Measurements from ENCODE around the gene P2RY6.
A peak's percentile ranks its signal among the peaks of the same experiment; 100 is the strongest.

Gene P2RY6

DNA sequence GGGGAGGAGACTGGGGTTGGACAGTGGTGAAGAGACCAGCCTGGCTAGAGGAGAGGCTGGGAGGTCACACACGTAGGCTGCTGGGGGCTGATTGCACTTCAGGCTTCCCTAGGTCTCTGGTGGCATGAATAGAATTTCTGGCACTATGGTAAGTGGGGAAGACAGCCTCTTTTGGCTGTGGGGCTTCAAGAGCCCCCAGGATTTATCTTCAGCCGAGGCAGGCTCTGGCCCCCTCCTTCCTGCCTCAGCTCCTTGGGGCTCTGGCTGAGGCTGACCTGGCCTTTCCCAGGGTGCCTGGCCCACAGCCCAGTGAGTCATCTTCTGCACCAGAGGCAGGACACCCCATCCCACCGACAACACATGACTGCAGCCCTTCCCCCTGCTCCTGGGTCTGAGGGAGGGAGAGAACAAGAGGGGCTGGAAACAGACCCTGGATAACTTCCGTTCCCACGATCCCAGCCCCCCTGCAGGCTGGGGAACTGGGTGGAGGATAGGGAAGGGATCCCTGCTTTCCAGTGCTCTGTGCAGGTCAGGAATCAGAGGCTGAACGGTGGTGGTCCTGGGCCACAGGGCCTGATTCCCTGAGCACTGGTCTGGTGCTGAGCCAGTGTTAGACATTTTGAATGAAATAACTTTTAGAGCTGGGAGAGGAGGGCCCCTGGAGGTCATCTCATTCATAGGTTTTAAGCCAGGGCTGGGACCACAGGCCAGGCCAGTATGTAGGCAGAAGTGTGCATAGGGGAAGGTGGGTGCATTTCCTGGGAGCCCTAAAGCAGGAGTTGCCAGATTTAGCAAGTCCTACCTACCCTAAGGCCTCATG lies 62.5 kb downstream of the P2RY6 start:
- peak; percentile 61 for DNase-seq (ENCODE audit: low spot score)

DNA sequence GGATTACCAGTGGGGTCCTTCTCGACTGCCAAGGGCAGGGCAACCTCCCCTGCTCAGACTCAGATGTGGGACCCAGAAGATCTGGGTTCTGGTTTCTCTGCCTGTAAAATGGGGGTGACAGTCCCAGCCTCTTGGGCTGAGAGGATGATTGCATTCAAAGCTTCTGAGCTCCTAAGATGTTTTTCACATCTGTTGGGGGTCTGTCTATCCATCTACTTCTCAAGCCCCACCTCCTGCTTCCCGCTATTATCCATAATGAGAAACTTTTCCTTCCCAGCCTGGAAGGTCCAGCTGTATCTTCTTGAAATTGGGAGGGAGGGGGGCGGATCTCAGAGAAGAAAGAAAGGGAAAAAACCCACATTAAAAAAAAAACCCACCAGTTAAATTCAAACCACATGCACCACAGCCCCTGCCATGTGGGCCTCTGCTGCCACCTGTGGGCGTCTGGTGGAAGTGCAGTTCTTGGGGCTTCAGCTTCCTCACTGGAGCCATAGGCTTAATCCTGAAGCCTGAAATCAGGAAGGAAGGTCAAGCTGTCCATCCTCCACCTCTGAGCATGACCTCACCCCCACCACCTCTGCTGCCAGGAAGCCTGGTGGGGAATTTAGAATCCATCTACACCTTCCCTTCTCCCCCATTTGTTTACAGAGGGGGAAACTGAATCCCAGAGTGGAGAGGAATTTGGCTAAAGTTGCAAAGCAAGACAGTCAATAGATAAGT lies 63.2 kb downstream of the P2RY6 start:
- peak; percentile 72 for DNase-seq (ENCODE audit: low spot score)

DNA sequence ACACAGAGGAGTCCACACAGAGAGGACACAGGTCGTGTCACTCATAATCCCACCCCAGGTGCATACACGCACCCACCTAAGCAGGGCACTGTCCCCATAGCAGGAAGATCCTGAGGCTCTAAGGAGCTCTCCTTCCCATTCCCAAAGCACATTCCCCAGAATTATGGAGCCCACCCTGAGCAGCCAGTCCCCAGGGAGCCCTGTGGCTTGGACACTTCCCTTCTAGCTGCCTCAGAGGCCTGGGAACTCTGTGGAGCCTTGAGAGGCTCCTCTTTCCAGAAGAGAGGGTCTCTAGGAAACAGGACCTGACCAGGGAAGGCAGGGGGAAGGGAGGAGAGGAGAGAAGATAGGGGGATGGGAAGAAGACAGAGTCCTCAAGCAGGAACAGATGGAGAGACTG lies 65.7 kb downstream of the P2RY6 start:
- no peak for DNase-seq (ENCODE audit: low spot score)

DNA sequence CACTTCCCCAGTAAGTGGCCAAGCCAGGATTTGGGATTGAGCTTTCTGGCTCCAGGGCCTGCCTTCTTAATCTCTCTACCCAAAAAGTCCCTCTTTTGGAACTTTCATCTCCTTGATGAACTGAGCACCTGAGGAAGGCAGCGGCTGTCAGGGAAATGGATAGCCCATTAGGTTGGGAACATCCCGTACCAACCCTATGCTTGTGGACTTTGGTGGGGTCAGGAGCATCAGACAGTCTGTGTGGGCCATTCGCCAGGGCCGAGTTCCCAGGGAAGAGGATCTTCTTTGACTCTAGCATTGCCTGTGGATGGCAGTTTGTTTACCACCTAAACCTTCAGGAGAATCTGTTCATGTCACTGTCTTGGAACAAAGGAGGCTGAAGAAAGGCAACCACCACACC lies 66.1 kb downstream of the P2RY6 start:
- DNase-seq (ENCODE audit: low spot score), result no peak

DNA sequence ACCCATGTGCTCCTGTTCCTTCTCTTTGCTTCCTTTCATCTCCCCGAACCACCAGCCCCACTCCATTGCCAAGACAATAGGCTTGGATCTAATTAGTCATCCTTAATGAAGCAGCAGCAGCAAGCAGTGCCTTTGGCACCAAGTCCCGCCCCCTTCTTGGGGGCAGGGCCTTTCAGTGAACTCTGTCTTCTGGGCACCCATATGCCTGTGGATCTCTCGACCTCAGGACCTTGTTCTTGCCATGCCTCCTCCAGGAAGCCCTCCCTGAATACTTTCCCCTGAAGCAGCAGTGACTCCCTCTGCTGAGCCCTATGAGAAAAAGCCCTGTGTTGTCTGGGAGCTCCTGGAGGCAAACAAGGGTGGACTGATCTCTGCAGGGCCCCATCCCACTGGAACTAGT lies 68.0 kb downstream of the P2RY6 start:
- peak; percentile 19 for DNase-seq (ENCODE audit: low spot score)

DNA sequence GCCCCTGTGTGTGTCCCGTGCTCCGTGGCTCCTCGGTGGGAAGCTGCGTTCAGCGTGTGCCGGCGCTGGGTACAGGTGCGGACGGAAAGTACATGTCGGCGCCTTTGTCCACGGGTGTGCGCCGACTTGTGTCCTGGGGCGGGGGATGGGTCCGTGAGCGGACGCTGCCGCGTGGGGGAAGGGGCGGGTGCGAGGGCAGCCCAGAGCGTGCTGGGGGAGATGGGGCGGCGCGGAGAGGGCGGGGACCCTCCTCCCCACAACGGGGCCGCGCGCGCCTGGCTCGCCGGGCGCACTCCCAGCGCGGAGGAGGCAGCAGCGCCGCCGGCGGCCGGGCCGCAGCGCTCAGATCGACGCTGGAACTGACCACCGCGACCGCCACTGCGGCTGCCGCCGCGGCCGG lies 70.5 kb downstream of the P2RY6 start:
- no peak for DNase-seq (ENCODE audit: low spot score)

DNA sequence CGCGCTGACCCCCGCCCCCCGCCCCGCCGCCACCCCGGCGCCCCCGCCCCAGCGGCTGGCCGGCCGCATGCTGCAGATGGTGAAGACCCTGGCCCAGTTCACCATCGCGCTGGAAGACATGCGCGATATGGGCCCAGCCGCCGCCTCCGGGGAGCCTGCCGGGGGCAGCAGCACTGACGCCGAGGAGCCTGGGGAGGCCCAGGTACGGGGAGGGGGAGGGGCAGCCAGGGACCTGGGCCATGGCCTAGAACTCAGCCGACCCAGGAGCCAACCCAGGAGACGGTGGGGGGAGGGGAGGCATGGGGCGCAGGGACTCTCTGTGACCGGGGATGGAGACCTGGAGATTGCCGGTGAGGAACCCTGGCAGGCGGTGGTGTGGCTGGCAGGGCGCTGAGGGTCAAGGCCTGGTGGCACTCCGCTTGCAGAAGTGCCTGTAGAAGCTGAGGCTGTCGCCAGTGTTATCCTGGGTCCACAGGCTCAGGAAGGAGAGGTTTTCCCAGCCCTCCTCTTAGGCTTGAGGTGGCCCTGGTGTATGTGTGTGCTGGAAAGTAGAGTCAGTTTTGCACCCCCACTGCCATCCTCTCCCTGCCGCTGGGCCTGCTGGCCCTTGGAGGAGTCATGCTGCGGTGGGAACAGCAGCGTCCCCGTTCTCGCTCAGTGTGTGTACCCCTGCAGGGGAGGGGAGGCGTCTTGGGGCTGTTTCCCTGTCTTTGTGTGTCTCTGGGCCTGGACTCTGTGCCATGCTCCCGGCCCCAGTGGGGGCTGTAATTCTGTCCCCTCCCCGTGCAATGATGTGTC lies 71.1 kb downstream of the P2RY6 start:
- DNase-seq (ENCODE audit: low spot score), result no peak

DNA sequence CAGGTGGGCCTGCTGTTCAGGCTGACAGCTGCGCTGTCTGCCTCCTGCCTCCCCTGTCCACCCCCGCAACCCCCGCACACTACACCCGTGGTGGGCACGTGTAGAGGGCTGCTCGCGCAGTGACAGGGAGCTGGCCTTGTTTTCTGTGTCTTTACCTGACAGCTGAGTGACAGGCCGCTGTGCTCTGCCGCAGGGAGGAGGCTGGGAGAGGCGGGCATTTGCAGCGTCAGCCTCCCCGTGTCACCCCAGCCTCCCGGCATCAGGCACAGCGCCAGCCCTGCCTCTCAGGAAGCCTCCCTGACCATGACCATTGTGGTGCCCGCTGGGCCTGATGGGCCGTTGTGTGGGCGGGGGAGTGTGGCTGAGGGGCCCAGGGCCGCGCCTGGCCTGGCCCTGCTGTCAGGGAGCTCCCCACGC lies 72.1 kb downstream of the P2RY6 start:
- no peak for DNase-seq (ENCODE audit: low spot score)

DNA sequence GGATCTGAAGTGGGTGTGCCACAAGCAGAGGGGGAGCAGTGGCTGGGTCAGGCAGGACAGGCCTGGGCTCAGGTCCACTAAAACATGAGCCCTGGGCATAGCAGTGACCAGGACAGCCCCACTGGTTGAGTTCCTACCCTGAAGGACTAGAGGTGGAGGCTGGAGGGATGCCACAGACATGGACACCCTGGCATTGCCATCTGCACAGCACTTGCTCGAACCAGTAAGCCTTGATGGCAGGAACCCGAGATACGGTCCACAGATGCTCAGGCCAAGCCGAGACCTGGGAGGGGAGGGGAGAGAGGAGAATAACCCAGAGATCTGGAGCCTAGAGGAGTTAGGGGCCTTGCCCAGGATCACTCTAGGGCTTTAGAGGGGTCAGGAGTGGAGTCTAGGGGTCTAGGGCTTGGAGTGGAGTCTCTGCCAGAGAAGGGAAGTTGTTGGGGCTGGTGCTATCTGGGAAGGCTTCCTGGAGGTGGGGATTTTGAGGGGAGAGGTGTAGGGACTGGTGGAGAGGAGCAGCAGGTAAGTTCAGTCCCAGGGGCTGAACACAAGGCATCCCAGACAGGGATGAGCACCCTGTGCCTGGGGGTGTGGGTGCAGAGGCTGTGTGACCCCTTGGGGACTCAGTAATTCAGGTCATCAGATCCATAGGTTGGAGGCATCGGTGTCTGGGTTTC lies 73.5 kb downstream of the P2RY6 start:
- no peak for DNase-seq (ENCODE audit: low spot score)

DNA sequence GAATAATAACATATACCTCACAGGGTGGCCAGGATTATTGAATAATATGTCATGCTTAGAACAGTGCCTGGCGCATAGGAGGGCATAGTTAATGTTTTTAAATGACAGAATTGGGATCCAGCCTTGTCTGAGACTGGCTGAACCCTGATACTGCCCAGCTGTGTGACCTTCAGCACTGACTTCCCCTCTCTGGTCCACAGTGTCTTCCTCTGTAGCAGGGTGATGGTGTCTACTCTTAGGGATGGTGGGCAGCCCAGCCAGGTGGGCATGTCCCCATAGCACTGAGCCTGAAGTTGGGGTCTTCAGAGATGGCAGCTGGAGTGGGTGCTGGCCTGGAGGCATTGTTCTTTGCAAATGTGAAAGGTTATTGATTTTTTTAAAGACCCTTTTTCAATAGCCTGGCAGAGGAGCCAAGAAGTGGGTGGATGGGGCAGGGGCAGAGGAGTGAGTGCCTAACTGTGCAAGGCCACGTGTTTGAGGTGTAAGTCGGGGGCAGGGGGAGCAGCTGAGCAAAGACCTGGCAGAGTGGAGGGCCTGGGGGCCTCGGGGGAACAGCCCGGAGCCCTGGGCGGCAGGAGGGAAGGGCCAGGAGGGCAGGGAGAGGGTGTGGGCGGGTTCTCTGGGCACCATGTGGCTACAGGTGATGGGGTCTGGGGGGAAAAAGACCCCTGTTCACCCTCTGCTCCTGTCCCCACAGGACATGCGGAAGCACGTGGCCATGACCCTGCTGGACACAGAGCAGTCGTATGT lies 74.2 kb downstream of the P2RY6 start:
- no peak for DNase-seq (ENCODE audit: low spot score)

DNA sequence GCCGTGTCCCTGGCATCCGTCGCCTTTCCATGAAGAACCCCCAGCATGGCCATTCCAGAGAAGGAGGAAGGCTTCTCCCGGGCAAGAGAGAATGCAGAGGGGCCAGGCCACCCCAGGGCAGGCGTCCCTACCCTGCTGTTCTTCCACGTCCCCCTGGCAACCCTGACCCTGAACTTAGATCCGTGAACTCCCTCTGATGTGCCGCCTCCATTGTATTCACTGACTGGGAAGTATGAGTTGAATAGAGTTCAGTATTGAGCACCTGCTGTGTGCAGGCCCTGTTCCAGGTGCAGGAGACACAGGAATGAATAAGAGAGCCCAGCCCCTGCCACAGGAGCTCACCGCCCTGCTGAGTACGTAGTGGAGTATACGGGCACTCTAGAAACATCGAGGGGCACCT lies 74.9 kb downstream of the P2RY6 start:
- DNase-seq (ENCODE audit: low spot score), result no peak
